ENCODE measurements around the gene UBL4A.

Gene UBL4A

DNA sequence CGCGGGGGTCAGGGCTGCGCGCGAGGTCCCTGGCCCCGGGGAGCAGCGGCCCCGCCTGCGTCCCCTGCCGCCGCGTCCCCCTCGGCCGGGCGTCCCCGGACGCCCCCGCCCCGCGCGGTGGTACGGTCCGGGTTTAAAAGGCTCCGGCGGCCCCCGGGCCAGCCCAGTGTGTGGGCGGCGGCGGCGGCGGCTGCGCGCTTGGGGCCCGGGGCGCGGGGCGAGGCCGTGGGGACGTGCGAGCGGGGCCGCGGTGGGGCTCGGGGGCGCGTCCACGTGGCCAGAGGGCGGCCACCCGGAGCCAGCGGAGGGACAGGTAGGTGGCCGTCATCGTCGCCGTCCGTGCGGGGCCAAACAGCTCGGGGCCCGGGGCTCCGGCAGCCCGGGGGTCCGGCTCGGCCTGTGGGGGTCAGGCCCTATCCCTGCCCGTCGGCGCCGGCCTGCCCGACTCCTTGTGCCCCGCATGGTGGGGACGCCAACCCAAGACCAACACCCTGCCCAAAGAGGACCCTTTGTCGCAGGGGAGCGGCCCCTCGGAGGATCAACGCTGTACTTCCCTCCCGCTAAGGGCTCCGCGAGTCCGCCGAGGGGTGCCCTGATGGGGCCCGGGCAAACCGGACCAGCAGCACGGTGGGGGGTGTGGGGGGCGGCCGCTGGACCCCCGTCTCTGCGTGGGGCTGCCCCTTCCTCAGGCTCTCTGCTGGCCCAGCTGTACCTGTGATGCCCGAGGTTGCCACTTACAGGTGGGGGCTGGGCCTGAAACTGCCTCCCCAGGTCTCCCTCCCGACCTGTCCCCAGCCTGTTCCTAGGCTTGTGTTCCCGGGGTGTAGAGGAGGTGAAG lies 28.1 kb downstream of the UBL4A start, which contains the start of gene PLXNA3:
Gene PLXNA3, plus strand, starts transcription at position 166 of the 838 bp plus-strand sequence. CDS start 1,903 bp downstream, outside the sequence.
- peak within 1 kb of the TSS; percentile 69 for H3K4me3 ChIP-seq (replicated peaks; ENCODE audit: low read depth, low read length)
- TF ChIP-seq, protein P1, sequence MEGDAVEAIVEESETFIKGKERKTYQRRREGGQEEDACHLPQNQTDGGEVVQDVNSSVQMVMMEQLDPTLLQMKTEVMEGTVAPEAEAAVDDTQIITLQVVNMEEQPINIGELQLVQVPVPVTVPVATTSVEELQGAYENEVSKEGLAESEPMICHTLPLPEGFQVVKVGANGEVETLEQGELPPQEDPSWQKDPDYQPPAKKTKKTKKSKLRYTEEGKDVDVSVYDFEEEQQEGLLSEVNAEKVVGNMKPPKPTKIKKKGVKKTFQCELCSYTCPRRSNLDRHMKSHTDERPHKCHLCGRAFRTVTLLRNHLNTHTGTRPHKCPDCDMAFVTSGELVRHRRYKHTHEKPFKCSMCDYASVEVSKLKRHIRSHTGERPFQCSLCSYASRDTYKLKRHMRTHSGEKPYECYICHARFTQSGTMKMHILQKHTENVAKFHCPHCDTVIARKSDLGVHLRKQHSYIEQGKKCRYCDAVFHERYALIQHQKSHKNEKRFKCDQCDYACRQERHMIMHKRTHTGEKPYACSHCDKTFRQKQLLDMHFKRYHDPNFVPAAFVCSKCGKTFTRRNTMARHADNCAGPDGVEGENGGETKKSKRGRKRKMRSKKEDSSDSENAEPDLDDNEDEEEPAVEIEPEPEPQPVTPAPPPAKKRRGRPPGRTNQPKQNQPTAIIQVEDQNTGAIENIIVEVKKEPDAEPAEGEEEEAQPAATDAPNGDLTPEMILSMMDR (IDR thresholded peaks at IDR 0.05; ENCODE audit: insufficient read depth, low read length, poor library complexity, severe bottlenecking), result no peak
- H3K36me3 ChIP-seq (ENCODE audit: control insufficient read depth, insufficient read depth, low read length), result no peaks in the 10 kb centered on the region
- DNase-seq (ENCODE audit: extremely low read depth, insufficient read length), result peak; percentile 67
- H3K27me3 ChIP-seq (replicated peaks; ENCODE audit: control insufficient read depth, insufficient read depth, low read length), result no peaks in the 10 kb centered on the region

DNA sequence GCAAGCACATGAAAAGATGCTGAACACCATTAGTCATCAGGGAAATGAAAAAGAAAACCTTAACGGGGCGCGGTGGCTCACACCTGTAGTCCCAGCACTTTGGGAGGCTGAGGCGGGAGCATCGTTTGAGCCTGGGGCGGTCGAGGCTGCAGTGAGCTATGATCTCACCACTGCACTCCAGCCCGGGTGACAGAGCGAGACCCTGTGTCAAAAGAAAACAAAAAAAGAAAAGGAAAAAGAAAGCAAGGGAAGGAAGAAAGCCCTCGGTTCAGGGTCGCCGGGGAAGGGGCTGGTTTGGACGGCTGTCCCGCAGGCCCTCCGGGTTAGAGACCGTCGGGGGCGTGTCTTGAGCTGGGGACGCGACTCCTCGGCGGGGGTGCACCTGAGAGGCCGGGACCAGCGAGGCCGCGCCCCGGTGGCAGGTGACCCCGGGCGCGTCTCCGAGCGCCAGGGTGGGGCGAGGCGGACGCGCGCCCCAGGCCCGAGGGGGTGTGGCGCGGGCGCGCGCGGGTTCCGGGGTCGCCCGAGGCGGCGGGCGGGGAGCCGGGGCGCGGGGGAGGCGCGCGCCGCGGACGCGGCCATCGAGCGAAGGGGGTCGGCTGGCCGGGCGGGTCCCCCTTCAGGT lies 28.8 kb downstream of the UBL4A start:
- Histone ChIP-seq H3K36me3 (ENCODE audit: control insufficient read depth, insufficient read depth, low read length) (no peaks in the 10 kb centered on the region; the same call in 1 of the 2 replicates), H3K4me3 (replicated peaks; ENCODE audit: low read depth, low read length) (peak overlapping the region; percentile 55), H3K27me3 (replicated peaks; ENCODE audit: control insufficient read depth, insufficient read depth, low read length) (no peaks in the 10 kb centered on the region)
- DNase-seq (ENCODE audit: extremely low read depth, insufficient read length), result peak; percentile 74
- TF ChIP-seq, protein P1 (IDR thresholded peaks at IDR 0.05; ENCODE audit: insufficient read depth, low read length, poor library complexity, severe bottlenecking), result no peak

DNA sequence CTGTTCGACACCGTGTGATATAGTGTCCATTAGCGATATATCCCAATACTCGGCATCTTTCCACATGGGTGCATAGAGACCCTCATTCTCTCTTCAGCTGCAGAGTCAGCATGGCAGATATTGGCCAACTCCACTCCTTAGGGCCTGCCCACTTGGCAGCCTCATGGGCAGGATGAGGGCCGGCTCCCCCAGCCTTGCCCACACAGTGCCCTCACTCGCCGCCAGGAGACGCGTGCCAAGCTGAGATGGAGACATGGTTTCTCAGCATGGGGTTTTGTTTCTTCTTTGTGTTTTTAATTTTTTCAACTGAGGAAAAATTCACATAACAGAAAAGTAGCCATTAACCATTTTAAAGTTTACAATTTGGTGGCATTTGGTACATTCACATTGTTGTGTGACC lies 33.6 kb downstream of the UBL4A start:
- TF ChIP-seq, protein P1 (IDR thresholded peaks at IDR 0.05; ENCODE audit: insufficient read depth, low read length, poor library complexity, severe bottlenecking), result no peak
- Histone ChIP-seq H3K4me3 (replicated peaks; ENCODE audit: low read depth, low read length) (no peak overlapping the region), H3K36me3 (ENCODE audit: control insufficient read depth, insufficient read depth, low read length) (peaks cover 10% of the 10 kb centered on the region), H3K27me3 (replicated peaks; ENCODE audit: control insufficient read depth, insufficient read depth, low read length) (no peaks in the 10 kb centered on the region)
- DNase-seq (ENCODE audit: extremely low read depth, insufficient read length), result no peak

DNA sequence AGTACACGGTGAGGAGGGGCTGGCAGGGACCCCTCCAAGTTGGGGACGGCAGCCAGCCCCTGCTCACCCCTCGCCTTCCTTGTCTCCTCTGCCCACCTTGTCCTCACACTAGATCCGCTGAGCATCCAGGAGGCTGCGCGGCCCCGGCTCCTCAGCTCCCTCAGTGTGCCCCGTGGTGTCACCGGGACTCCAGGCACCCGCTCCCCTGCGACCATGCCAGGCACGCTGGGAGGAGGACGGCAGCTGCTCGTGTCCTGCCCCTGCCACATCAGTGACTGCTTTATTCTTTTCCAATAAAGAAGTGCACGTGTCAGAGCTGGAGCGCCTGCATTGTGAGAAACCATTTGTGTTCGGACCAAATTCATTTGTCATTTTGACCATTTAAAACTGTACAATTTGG lies 36.1 kb downstream of the UBL4A start:
- Histone ChIP-seq H3K36me3 (ENCODE audit: control insufficient read depth, insufficient read depth, low read length) (peaks cover 10% of the 10 kb centered on the region), H3K4me3 (replicated peaks; ENCODE audit: low read depth, low read length) (no peak overlapping the region), H3K27me3 (replicated peaks; ENCODE audit: control insufficient read depth, insufficient read depth, low read length) (no peaks in the 10 kb centered on the region)
- TF ChIP-seq, protein P1 (IDR thresholded peaks at IDR 0.05; ENCODE audit: insufficient read depth, low read length, poor library complexity, severe bottlenecking), result no peak
- DNase-seq (ENCODE audit: extremely low read depth, insufficient read length), result no peak

DNA sequence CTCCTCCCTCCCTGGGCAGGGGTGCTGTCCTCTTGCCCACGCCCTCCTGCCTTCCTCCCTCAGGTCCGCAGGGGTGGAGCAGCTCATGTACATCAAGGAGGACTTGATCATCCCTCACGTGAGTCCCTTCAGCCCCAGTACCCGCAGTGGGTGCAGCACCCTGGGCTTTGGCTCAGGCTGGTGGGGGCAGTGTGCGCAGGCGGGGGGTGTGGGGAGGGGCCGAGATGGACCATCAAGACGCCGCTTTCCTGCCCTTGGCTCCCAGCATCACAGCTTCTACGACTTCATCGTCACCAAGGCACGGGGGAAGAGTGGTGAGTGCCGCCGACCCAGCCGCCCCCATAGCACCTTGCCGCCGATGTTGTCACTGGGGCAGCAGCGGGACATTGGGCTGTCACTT lies 36.8 kb downstream of the UBL4A start:
- DNase-seq (ENCODE audit: extremely low read depth, insufficient read length), result no peak
- Histone ChIP-seq H3K36me3 (ENCODE audit: control insufficient read depth, insufficient read depth, low read length) (peaks cover 10% of the 10 kb centered on the region), H3K4me3 (replicated peaks; ENCODE audit: low read depth, low read length) (no peak overlapping the region), H3K27me3 (replicated peaks; ENCODE audit: control insufficient read depth, insufficient read depth, low read length) (no peaks in the 10 kb centered on the region)
- TF ChIP-seq, protein P1 (IDR thresholded peaks at IDR 0.05; ENCODE audit: insufficient read depth, low read length, poor library complexity, severe bottlenecking), result no peak
